A549 (cell line): ENCODE measurements around the gene FBRSL1. TPM values are rescaled to one million over a fixed set of nuclear protein-coding genes. Genes with fewer than 3 reads are reported as not detected.

Source experiments
- ATAC-seq, 2 experiments: fragments of 200-7000 bp in 1 of 2; fragments of >200 bp in 1 of 2; cut with Nextera tagmentation in 1 of 2; cut with Tn5 transposase in 1 of 2; 3 replicates each; pipeline versions ENCODE4 v1.8.0 to v1.9.1; 2018 to 2020; ENCODE audit warnings: mild to moderate bottlenecking in 1 of 2, moderate library complexity in 1 of 2
- CTCF ChIA-PET: fragments of 300-600 bp; sonication (Branson Sonifier 250); formaldehyde crosslinking; extraction: SDS; loops from one replicate; lab custom pipeline; 2021; ENCODE audit warnings: antibody characterized with exemption, inconsistent platforms; lab: Yijun Ruan, JAX
- POLR2A ChIA-PET: fragments of 350-600 bp; formaldehyde crosslinking; extraction: SDS; loops from one replicate; lab custom pipeline; 2021; ENCODE audit warnings: antibody characterized with exemption, inconsistent platforms; lab: Yijun Ruan, JAX
- DNase-seq, 2 experiments: peaks; one replicate each; pipeline versions ENCODE4 v3.0.0 to v3.0.0-alpha.2; 2011 to 2016; ENCODE audit warnings: low read depth in 1 of 2, low spot score in 1 of 2
- FAIRE-seq: peaks from 2 replicates; lab custom pipeline; 2011; peaks lifted over from hg19 to GRCh38; lab: Jason Lieb, UNC
- H3K27ac ChIP-seq, 2 experiments: fragments of >200 bp; sonication (Bioruptor Twin); formaldehyde crosslinking; 3 replicates each; pipeline ENCODE4 v1.5.1; 2016 to 2017
- H3K4me1 ChIP-seq: fragments of >200 bp; sonication (Bioruptor Twin); formaldehyde crosslinking; 3 replicates; pipeline ENCODE4 v1.6.1; 2016
- H3K4me2 ChIP-seq: fragments of >200 bp; sonication (Bioruptor Twin); formaldehyde crosslinking; 3 replicates; pipeline ENCODE4 v1.6.1; 2016
- H3K4me3 ChIP-seq: fragments of >200 bp; sonication (Bioruptor Twin); formaldehyde crosslinking; 3 replicates; pipeline ENCODE4 v1.5.1; 2016
- H3K9me3 ChIP-seq: fragments of >200 bp; sonication (Bioruptor Twin); formaldehyde crosslinking; 3 replicates; pipeline ENCODE4 v1.6.1; 2016
- CEBPB ChIP-seq, 2 experiments: fragments of >200 bp in 1 of 2; sonication (Bioruptor Twin) in 1 of 2; formaldehyde crosslinking in 1 of 2; IDR thresholded peaks; 2 replicates each; pipeline ENCODE4 v1.6.1; 2012 to 2016
- CHD4 ChIP-seq: fragments of 200-600 bp; sonication (generic); IDR thresholded peaks from 2 replicates; pipeline ENCODE4 v1.6.1; 2016; ENCODE audit warnings: antibody characterized with exemption, mild to moderate bottlenecking, borderline replicate concordance
- E2F6 ChIP-seq: IDR thresholded peaks from 2 replicates; pipeline ENCODE4 v1.6.1; 2012; ENCODE audit warnings: low read depth, borderline replicate concordance
- EHF ChIP-seq: fragments of 250-450 bp; sonication (Bioruptor Pico); IDR thresholded peaks from 2 replicates; pipeline ENCODE4 v1.5.0; 2020; ENCODE audit warnings: mild to moderate bottlenecking
- EHMT2 ChIP-seq: fragments of 200-600 bp; sonication (generic); IDR thresholded peaks from 2 replicates; pipeline ENCODE4 v1.6.1; 2016; ENCODE audit warnings: antibody characterized with exemption, low read depth, mild to moderate bottlenecking, moderate library complexity
- ELK1 ChIP-seq: fragments of 150-350 bp; IDR thresholded peaks from 2 replicates; pipeline ENCODE4 v1.6.1; 2014; ENCODE audit warnings: low read depth, mild to moderate bottlenecking, low read length
- EP300 ChIP-seq, 2 experiments: fragments of >200 bp; sonication (Bioruptor Twin); formaldehyde crosslinking; IDR thresholded peaks; 2 replicates in 1 of 2; 3 replicates in 1 of 2; pipeline ENCODE4 v1.6.1; 2016 to 2017
- ESRRA ChIP-seq: fragments of 150-350 bp; IDR thresholded peaks from 2 replicates; pipeline ENCODE4 v1.6.1; 2014; ENCODE audit warnings: mild to moderate bottlenecking, low read length, borderline replicate concordance
- HDAC2 ChIP-seq: fragments of 200-600 bp; sonication (generic); IDR thresholded peaks from 2 replicates; pipeline ENCODE4 v1.6.1; 2016
- HOXA7 ChIP-seq: fragments of 250-450 bp; sonication (Bioruptor Pico); IDR thresholded peaks from 2 replicates; pipeline ENCODE4 v1.5.0; 2020; ENCODE audit warnings: mild to moderate bottlenecking, moderate library complexity
- JUN ChIP-seq, 2 experiments: fragments of >200 bp; sonication (Bioruptor Twin); formaldehyde crosslinking; IDR thresholded peaks; 2 replicates in 1 of 2; 3 replicates in 1 of 2; pipeline ENCODE4 v1.6.1; 2016 to 2017
- MAFK ChIP-seq: fragments of 450-650 bp; IDR thresholded peaks from 2 replicates; pipeline ENCODE4 v1.6.1; 2014; ENCODE audit not compliant: partially characterized antibody
- MAZ ChIP-seq: fragments of 150-350 bp; IDR thresholded peaks from 2 replicates; pipeline ENCODE4 v1.6.1; 2014; ENCODE audit warnings: antibody characterized with exemption, low read depth, low read length, borderline replicate concordance
- NFE2L2 ChIP-seq: fragments of 150-350 bp; conservative IDR thresholded peaks from 2 replicates; pipeline ENCODE4 v1.6.1; 2014; ENCODE audit warnings: low read length
- NR3C1 ChIP-seq: fragments of >200 bp; sonication (Bioruptor Twin); formaldehyde crosslinking; IDR thresholded peaks from 3 replicates; pipeline ENCODE4 v1.6.1; 2017
- PBX3 ChIP-seq: IDR thresholded peaks from 2 replicates; pipeline ENCODE4 v1.6.1; 2012
- POLR2A ChIP-seq: IDR thresholded peaks from 2 replicates; pipeline ENCODE4 v1.6.1; 2012; ENCODE audit warnings: mild to moderate bottlenecking, low read length
- POLR2AphosphoS2 ChIP-seq: conservative IDR thresholded peaks from 2 replicates; pipeline ENCODE4 v1.6.1; 2012; ENCODE audit warnings: low read length, improper control_type of control experiment, inconsistent platforms
- RAD21 ChIP-seq, 2 experiments: fragments of >200 bp in 1 of 2; sonication (Bioruptor Twin) in 1 of 2; formaldehyde crosslinking in 1 of 2; IDR thresholded peaks in 1 of 2; conservative IDR thresholded peaks in 1 of 2; 2 replicates in 1 of 2; 3 replicates in 1 of 2; pipeline ENCODE4 v1.6.1; 2012 to 2018; ENCODE audit warnings: inconsistent platforms in 1 of 2
- RARB ChIP-seq: fragments of 250-450 bp; sonication (Bioruptor Pico); IDR thresholded peaks from 2 replicates; pipeline ENCODE4 v1.8.0; 2021; ENCODE audit warnings: mild to moderate bottlenecking, moderate library complexity
- RNF2 ChIP-seq: fragments of 200-600 bp; sonication (generic); IDR thresholded peaks from 2 replicates; pipeline ENCODE4 v1.6.1; 2016; ENCODE audit warnings: low read depth, mild to moderate bottlenecking, antibody characterized with exemption, moderate library complexity, borderline replicate concordance
- SMC3 ChIP-seq: fragments of >200 bp; sonication (Bioruptor Twin); formaldehyde crosslinking; IDR thresholded peaks from 3 replicates; pipeline ENCODE4 v1.6.1; 2018; ENCODE audit warnings: inconsistent platforms
- USF2 ChIP-seq: fragments of 450-650 bp; IDR thresholded peaks from 2 replicates; pipeline ENCODE4 v1.6.1; 2014; ENCODE audit warnings: antibody characterized with exemption
- WGBS: methylation state at CpG from one replicate; pipeline ENCODE4 v1.1.6; 2017; ENCODE audit errors: missing lambda C conversion rate; 5-methylcytosine and 5-hydroxymethylcytosine counted together
- polyA plus RNA-seq, 4 experiments: library from polyadenylated mRNA; depleted of rRNA in 3 of 4; stranded (reverse); fragments of >200 nt; fragmentation: RNase III in 1 of 4; extraction: RNeasy Plus Mini Kit Qiagen cat#74134 plus additional on column Dnase treatment in 1 of 4; gene quantifications; 2 replicates in 3 of 4; 3 replicates in 1 of 4; pipeline ENCODE4 v1.2.3, GENCODE V29; 2011 to 2017
- TF ChIP-seq, protein P1 (sequence below): fragments of >200 bp; sonication (Bioruptor Twin); formaldehyde crosslinking; IDR thresholded peaks from 2 replicates; pipeline ENCODE4 v1.6.1; 2016
- TF ChIP-seq, protein P2 (sequence below): fragments of 250-450 bp; sonication (Bioruptor Pico); IDR thresholded peaks from 2 replicates; pipeline ENCODE4 v1.5.0; 2020; ENCODE audit warnings: low read depth, mild to moderate bottlenecking, moderate library complexity
- TF ChIP-seq, protein P3 (sequence below): fragments of 200-600 bp; sonication (generic); IDR thresholded peaks from 2 replicates; pipeline ENCODE4 v1.6.1; 2016; ENCODE audit warnings: antibody characterized with exemption, mild to moderate bottlenecking, moderate library complexity

FBRSL1 gene
- polyA plus RNA-seq, 2 of the 4 experiments (the other 2 are of a cell fraction), result 3.0 to 32.8 TPM

DNA sequence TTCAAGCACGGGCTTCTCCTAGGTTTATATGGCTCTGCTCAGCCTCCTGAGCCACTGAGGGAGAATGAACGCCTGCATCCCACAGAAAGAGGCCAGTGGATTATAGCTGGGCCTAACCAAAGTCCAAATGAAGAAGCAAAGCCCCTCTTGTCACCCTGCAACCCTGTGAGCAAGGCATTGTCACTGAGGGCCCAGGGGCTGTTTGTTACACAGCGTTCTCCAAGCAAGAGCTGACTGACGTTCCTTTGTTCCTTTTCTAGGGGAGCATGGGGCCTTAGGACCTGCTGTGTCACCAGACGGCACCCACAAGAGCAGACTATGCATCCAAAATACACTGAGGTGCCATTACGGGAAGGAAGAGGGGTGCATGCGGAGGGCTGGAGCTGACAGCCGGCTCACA lies 4.3 kb upstream of the FBRSL1 start:
- no peak overlapping the region for H3K4me2 ChIP-seq
- H3K4me3 ChIP-seq, result no peak overlapping the region
- DNase-seq (no peak), ATAC-seq (no peak), FAIRE-seq (no peak)
- POLR2A ChIA-PET, result no interaction called here
- no peaks in the 10 kb centered on the region for H3K9me3 ChIP-seq
- CTCF ChIA-PET, result interaction anchor here (2.2 kb wide), 1 partner anchor 71 kb away, joined by 8 read pairs; no protein-coding TSS in a partner anchor
- 75% methylated on average over 8 of the region's 8 CpGs for WGBS
- TF ChIP-seq CHD4, result no peak
- TF ChIP-seq RAD21 (conservative IDR thresholded peaks at IDR 0.05 in 1 of 2, IDR thresholded peaks at IDR 0.05 in 1 of 2), result no peak
- TF ChIP-seq, protein P1, sequence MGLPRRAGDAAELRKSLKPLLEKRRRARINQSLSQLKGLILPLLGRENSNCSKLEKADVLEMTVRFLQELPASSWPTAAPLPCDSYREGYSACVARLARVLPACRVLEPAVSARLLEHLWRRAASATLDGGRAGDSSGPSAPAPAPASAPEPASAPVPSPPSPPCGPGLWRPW, result no peak
- TF ChIP-seq SMC3, result no peak
- TF ChIP-seq PBX3, result no peak
- TF ChIP-seq JUN (IDR thresholded peaks at IDR 0.05), result no peak
- no peak for TF ChIP-seq MAFK
- no peak for TF ChIP-seq EHF (CRISPR knock-in tag)
- TF ChIP-seq POLR2AphosphoS2, result no peak
- no peak for TF ChIP-seq EP300 (IDR thresholded peaks at IDR 0.05)
- TF ChIP-seq NFE2L2, result no peak
- TF ChIP-seq HDAC2, result no peak
- no peak for TF ChIP-seq RNF2
- TF ChIP-seq, protein P2, sequence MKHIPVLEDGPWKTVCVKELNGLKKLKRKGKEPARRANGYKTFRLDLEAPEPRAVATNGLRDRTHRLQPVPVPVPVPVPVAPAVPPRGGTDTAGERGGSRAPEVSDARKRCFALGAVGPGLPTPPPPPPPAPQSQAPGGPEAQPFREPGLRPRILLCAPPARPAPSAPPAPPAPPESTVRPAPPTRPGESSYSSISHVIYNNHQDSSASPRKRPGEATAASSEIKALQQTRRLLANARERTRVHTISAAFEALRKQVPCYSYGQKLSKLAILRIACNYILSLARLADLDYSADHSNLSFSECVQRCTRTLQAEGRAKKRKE, result no peak
- TF ChIP-seq EHMT2, result no peak
- no peak for TF ChIP-seq POLR2A
- no peak for TF ChIP-seq NR3C1
- no peak for TF ChIP-seq E2F6
- H3K4me1 ChIP-seq, result peaks cover 10% of the 10 kb centered on the region
- no peak overlapping the region for H3K27ac ChIP-seq

GRCh38 chr12:132486168-132486567 lies 3.8 kb upstream of the FBRSL1 start:
- H3K4me1 ChIP-seq, result peaks cover 14% of the 10 kb centered on the region
- H3K4me2 ChIP-seq, result no peak overlapping the region
- no peak for TF ChIP-seq E2F6
- no peak for TF ChIP-seq ELK1
- TF ChIP-seq MAZ, result no peak
- TF ChIP-seq, all 56 proteins: peak for 0
- no peak overlapping the region for H3K4me3 ChIP-seq
- FAIRE-seq, result no peak
- CTCF ChIA-PET, result interaction anchor here (1.2 to 2.2 kb wide), 2 partner anchors 38 to 72 kb away, joined by 3 to 8 read pairs; no protein-coding TSS in a partner anchor
- H3K9me3 ChIP-seq, result no peaks in the 10 kb centered on the region
- 79% methylated on average over 8 of the region's 8 CpGs for WGBS
- H3K27ac ChIP-seq, result no peak overlapping the region
- POLR2A ChIA-PET, result no interaction called here
- no peak for ATAC-seq
- no peak for DNase-seq

- 85% methylated on average over 17 of the region's 17 CpGs for WGBS
- POLR2A ChIA-PET, result no interaction called here
- no peak overlapping the region for H3K27ac ChIP-seq
- peaks cover 18% of the 10 kb centered on the region for H3K4me1 ChIP-seq
- DNase-seq (no peak), FAIRE-seq (no peak), ATAC-seq (no peak)
- no peak overlapping the region for H3K4me2 ChIP-seq
- CTCF ChIA-PET, result interaction anchor here (1.2 to 2.2 kb wide), 2 partner anchors 37 to 72 kb away, joined by 3 to 8 read pairs; no protein-coding TSS in a partner anchor
- H3K4me3 ChIP-seq, result no peak overlapping the region
- no peaks in the 10 kb centered on the region for H3K9me3 ChIP-seq
- no peak for TF ChIP-seq USF2
- no peak for TF ChIP-seq HOXA7 (CRISPR knock-in tag)
- TF ChIP-seq ESRRA, result no peak
- TF ChIP-seq RARB (CRISPR knock-in tag), result no peak
- TF ChIP-seq, protein P3, sequence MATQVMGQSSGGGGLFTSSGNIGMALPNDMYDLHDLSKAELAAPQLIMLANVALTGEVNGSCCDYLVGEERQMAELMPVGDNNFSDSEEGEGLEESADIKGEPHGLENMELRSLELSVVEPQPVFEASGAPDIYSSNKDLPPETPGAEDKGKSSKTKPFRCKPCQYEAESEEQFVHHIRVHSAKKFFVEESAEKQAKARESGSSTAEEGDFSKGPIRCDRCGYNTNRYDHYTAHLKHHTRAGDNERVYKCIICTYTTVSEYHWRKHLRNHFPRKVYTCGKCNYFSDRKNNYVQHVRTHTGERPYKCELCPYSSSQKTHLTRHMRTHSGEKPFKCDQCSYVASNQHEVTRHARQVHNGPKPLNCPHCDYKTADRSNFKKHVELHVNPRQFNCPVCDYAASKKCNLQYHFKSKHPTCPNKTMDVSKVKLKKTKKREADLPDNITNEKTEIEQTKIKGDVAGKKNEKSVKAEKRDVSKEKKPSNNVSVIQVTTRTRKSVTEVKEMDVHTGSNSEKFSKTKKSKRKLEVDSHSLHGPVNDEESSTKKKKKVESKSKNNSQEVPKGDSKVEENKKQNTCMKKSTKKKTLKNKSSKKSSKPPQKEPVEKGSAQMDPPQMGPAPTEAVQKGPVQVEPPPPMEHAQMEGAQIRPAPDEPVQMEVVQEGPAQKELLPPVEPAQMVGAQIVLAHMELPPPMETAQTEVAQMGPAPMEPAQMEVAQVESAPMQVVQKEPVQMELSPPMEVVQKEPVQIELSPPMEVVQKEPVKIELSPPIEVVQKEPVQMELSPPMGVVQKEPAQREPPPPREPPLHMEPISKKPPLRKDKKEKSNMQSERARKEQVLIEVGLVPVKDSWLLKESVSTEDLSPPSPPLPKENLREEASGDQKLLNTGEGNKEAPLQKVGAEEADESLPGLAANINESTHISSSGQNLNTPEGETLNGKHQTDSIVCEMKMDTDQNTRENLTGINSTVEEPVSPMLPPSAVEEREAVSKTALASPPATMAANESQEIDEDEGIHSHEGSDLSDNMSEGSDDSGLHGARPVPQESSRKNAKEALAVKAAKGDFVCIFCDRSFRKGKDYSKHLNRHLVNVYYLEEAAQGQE, result no peak
- no peak for TF ChIP-seq CEBPB (IDR thresholded peaks at IDR 0.05)
- no peak for TF ChIP-seq SMC3
- TF ChIP-seq NFE2L2, result no peak
- TF ChIP-seq EP300 (IDR thresholded peaks at IDR 0.05), result no peak
These were observed 3.4 kb upstream of the FBRSL1 start for GRCh38 chr12:132486576-132486975.
